PC-3 (cell line): ENCODE measurements around the gene FLT1. TPM values are rescaled to one million over a fixed set of nuclear protein-coding genes. Genes with fewer than 3 reads are reported as not detected.

Source experiments
- ATAC-seq: fragments of 200-7000 bp; cut with Tn5 transposase; 2 replicates; pipeline ENCODE4 v1.9.1; 2020; ENCODE audit warnings: mild to moderate bottlenecking, moderate library complexity
- BruUV-seq: library from RNA; stranded (reverse); fragments of 400-500 nt; replicated peaks from 2 replicates; lab custom pipeline; 2021; lab: Mats Ljungman, UMichigan
- CTCF ChIA-PET: fragments of 300-600 bp; sonication (Branson Sonifier 250); formaldehyde crosslinking; loops from one replicate; lab custom pipeline; 2022; ENCODE audit warnings: antibody characterized with exemption; lab: Charles Lee
- POLR2A ChIA-PET: fragments of 300-600 bp; sonication (Branson Sonifier 250); formaldehyde crosslinking; loops from one replicate; lab custom pipeline; 2022; ENCODE audit warnings: antibody characterized with exemption; ENCODE audit not compliant: unreplicated experiment; lab: Charles Lee
- DNase-seq: peaks from one replicate; pipeline ENCODE4 v3.0.0-alpha.2; 2015
- H2AFZ ChIP-seq: fragments of 300-600 bp; sonication (generic); 2 replicates; pipeline ENCODE4 v1.6.0; 2016; ENCODE audit warnings: antibody characterized with exemption, low read length
- H3F3A ChIP-seq: fragments of 300-600 bp; sonication (generic); one replicate; pipeline ENCODE4 v1.6.0; 2017; ENCODE audit warnings: antibody characterized with exemption, low read length, control low read depth, mild to moderate bottlenecking; ENCODE audit not compliant: unreplicated experiment
- H3K27ac ChIP-seq: fragments of 300-600 bp; sonication (generic); 2 replicates; pipeline ENCODE4 v1.5.1; 2016; ENCODE audit warnings: mild to moderate bottlenecking, low read length
- H3K27me3 ChIP-seq: fragments of 300-600 bp; sonication (generic); 2 replicates; pipeline ENCODE4 v1.6.1; 2016; ENCODE audit warnings: low read length, mixed read lengths
- H3K36me3 ChIP-seq: fragments of 300-600 bp; sonication (generic); 2 replicates; pipeline ENCODE4 v1.6.1; 2016; ENCODE audit warnings: low read depth, mixed run types, low read length, mixed read lengths
- H3K4me1 ChIP-seq: fragments of 300-600 bp; sonication (generic); 2 replicates; pipeline ENCODE4 v1.5.1; 2016; ENCODE audit warnings: low read length; ENCODE audit not compliant: insufficient read depth
- H3K4me2 ChIP-seq: fragments of 300-600 bp; sonication (generic); 2 replicates; pipeline ENCODE4 v1.6.0; 2016; ENCODE audit warnings: low read length
- H3K4me3 ChIP-seq: fragments of 300-600 bp; sonication (generic); 2 replicates; pipeline ENCODE4 v1.5.1; 2016; ENCODE audit warnings: mild to moderate bottlenecking, low read length, mixed read lengths
- H3K79me2 ChIP-seq: fragments of 300-600 bp; sonication (generic); 2 replicates; pipeline ENCODE4 v1.6.1; 2017; ENCODE audit warnings: low read length, mixed read lengths
- H3K9ac ChIP-seq: fragments of 300-600 bp; sonication (generic); 2 replicates; pipeline ENCODE4 v1.6.0; 2016; ENCODE audit warnings: mild to moderate bottlenecking, low read length
- H3K9me2 ChIP-seq: fragments of 300-600 bp; sonication (generic); replicated peaks from 2 replicates; pipeline ENCODE4 v1.6.1; 2016; ENCODE audit warnings: mixed run types, low read length, mixed read lengths
- H3K9me3 ChIP-seq: fragments of 300-600 bp; sonication (generic); 2 replicates; pipeline ENCODE4 v1.6.1; 2016; ENCODE audit warnings: low read length, mixed read lengths
- H4K20me1 ChIP-seq: fragments of 300-600 bp; sonication (generic); 2 replicates; pipeline ENCODE4 v1.6.1; 2016; ENCODE audit warnings: low read length, mixed read lengths
- EZH2 ChIP-seq: fragments of 300-600 bp; sonication (generic); IDR thresholded peaks from one replicate; pipeline ENCODE4 v1.6.1; 2017; ENCODE audit warnings: antibody characterized with exemption, mild to moderate bottlenecking, low read length; ENCODE audit not compliant: unreplicated experiment
- EZH2phosphoT487 ChIP-seq: fragments of 300-600 bp; sonication (generic); IDR thresholded peaks from 2 replicates; pipeline ENCODE4 v1.6.1; 2018; ENCODE audit warnings: mild to moderate bottlenecking, antibody characterized with exemption, low read length, borderline replicate concordance
- intact Hi-C: fragments of 100-400 bp; cut with micrococcal nuclease; formaldehyde crosslinking; loops from 2 replicates; pipeline ENCODE4 v1.9.0; 2023
- total RNA-seq: library from RNA; depleted of rRNA; stranded (reverse); fragments of >200 nt; gene quantifications from 2 replicates; pipeline ENCODE4 v1.2.3, GENCODE V29; 2014
- TF ChIP-seq, protein P1 (sequence below): fragments of 300-600 bp; sonication (generic); conservative IDR thresholded peaks from 2 replicates; pipeline ENCODE4 v1.5.1; 2017; ENCODE audit warnings: antibody characterized with exemption, low read depth, mild to moderate bottlenecking, low read length

FLT1 gene
- total RNA-seq, 1 experiment from 2014 or later, result 1.2 TPM

DNA sequence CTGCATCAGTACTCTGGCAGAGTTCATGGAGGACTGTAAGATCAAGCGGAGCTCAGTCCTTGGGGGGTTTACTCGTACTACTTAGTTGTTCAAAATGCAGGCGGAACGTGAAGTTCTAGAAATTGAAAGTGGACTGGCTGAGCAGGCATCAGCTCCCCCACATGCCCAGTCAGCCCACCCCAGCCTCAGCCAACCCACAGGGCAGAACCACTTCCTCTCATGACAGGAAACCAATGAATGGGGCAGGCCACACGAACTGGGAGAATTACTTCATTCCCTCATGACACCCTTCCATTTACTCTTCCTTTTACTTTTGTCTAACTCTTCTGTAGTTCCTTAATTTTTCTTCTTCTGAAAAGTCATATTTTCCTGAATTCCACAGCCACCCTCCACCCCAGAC is 71.9 kb downstream of the FLT1 start:
- Histone ChIP-seq H3K4me1 (no peaks in the 10 kb centered on the region), H2AFZ (no peak overlapping the region), H3K27ac (no peak overlapping the region), H3K4me2 (no peak overlapping the region), H4K20me1 (no peaks in the 10 kb centered on the region), H3K4me3 (no peak overlapping the region), H3K9me2 (no peaks in the 10 kb centered on the region), H3F3A (no peaks in the 10 kb centered on the region), H3K9me3 (no peaks in the 10 kb centered on the region), H3K9ac (no peak overlapping the region), H3K36me3 (no peaks in the 10 kb centered on the region), H3K79me2 (no peaks in the 10 kb centered on the region), H3K27me3 (peaks cover 92% of the 10 kb centered on the region)
- ChIA-PET POLR2A (no interaction called here), CTCF (no interaction called here)
- no TSS peak for BruUV-seq
- DNase-seq (no peak), ATAC-seq (no peak)
- TF ChIP-seq EZH2phosphoT487 (no peak), EZH2 (no peak)
- TF ChIP-seq, protein P1, sequence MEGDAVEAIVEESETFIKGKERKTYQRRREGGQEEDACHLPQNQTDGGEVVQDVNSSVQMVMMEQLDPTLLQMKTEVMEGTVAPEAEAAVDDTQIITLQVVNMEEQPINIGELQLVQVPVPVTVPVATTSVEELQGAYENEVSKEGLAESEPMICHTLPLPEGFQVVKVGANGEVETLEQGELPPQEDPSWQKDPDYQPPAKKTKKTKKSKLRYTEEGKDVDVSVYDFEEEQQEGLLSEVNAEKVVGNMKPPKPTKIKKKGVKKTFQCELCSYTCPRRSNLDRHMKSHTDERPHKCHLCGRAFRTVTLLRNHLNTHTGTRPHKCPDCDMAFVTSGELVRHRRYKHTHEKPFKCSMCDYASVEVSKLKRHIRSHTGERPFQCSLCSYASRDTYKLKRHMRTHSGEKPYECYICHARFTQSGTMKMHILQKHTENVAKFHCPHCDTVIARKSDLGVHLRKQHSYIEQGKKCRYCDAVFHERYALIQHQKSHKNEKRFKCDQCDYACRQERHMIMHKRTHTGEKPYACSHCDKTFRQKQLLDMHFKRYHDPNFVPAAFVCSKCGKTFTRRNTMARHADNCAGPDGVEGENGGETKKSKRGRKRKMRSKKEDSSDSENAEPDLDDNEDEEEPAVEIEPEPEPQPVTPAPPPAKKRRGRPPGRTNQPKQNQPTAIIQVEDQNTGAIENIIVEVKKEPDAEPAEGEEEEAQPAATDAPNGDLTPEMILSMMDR, result no peak
- intact Hi-C loops, result no loop called here

DNA sequence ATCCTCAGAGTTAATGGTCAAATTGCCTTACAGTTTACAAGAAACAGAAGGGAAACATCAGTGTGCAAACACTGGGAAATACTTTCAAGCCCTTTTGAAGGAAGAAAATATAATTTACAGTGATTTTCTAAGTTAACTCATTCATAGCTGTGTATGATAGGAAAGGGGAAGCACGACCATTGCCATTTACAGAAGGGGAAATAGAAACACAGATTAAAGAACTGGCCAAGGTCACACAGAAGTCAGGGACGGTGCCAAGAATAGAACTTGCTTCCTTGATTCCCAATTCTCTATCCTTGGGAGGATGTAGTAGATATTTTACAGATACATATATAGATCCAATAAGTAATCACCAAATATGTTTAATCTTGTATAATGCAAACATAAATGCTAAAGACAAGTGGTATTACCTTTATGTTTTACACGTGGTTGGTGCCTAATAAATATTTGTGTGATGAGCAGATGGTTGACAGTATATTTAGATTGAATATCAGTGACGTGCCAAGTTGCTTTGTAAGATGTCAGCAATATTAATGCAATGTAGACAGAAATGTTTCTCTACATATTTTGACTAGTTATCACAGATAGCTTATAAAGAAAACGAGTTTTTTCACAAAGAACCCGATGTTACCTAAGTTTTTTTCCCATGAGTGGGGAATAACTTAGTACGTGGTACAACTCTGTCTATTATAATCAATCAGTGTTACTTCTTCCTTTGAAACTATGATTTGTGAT is 73.1 kb downstream of the FLT1 start:
- Histone ChIP-seq H3K9me3 (no peaks in the 10 kb centered on the region), H4K20me1 (no peaks in the 10 kb centered on the region)
- CTCF ChIA-PET, result no interaction called here

More for the DNA sequence above, 73.1 kb downstream of the FLT1 start:
- Histone ChIP-seq H3K9me2 (no peaks in the 10 kb centered on the region), H3K36me3 (no peaks in the 10 kb centered on the region), H2AFZ (no peak overlapping the region), H3K27ac (no peak overlapping the region), H3K9ac (no peak overlapping the region), H3K27me3 (peaks cover 89% of the 10 kb centered on the region), H3K4me3 (no peak overlapping the region), H3K4me2 (no peak overlapping the region), H3K4me1 (no peaks in the 10 kb centered on the region), H3F3A (no peaks in the 10 kb centered on the region), H3K79me2 (no peaks in the 10 kb centered on the region)
- BruUV-seq, result no TSS peak
- TF ChIP-seq EZH2 (no peak), EZH2phosphoT487 (no peak)
- TF ChIP-seq, protein P1, result no peak
- DNase-seq (no peak), ATAC-seq (no peak)
- intact Hi-C loops, result no loop called here
- POLR2A ChIA-PET, result no interaction called here
